HG02938 (cell line): Measurements from ENCODE around the gene STAT4.

Source experiments
- ATAC-seq: cut with Tn5 transposase; IDR thresholded peaks from one replicate; pipeline ENCODE4 v1.9.1; 2021; ENCODE audit warnings: mild to moderate bottlenecking, moderate library complexity; ENCODE audit not compliant: unreplicated experiment

STAT4 gene

GRCh38 chr2:191150600-191151330, at the start of gene STAT4:
Gene STAT4, minus strand, starts transcription at chr2:191150994. Its CDS starts 2,791 bp downstream, at chr2:191148203.
- ATAC-seq: peak; percentile 92

GRCh38 chr2:191199929-191200512, 49.2 kb upstream of the STAT4 start:
- ATAC-seq: no peak

GRCh38 chr2:191198271-191198670, 47.5 kb upstream of the STAT4 start:
- no peak for ATAC-seq

- ATAC-seq: no peak
Observed at GRCh38 chr2:191197096-191197495, 46.3 kb upstream of the STAT4 start.

- ATAC-seq: no peak
Observed at GRCh38 chr2:191195021-191195420, 44.2 kb upstream of the STAT4 start.

- ATAC-seq: no peak
Observed at GRCh38 chr2:191190861-191191552, 40.2 kb upstream of the STAT4 start.

- no peak for ATAC-seq
Observed at GRCh38 chr2:191190435-191190834, 39.6 kb upstream of the STAT4 start.

- no peak for ATAC-seq
Observed at GRCh38 chr2:191189112-191189635, 38.4 kb upstream of the STAT4 start.

GRCh38 chr2:191188550-191189093, 37.8 kb upstream of the STAT4 start:
- no peak for ATAC-seq

GRCh38 chr2:191187105-191187829, 36.5 kb upstream of the STAT4 start:
- no peak for ATAC-seq

- ATAC-seq: no peak
Observed at GRCh38 chr2:191184457-191184856, 33.7 kb upstream of the STAT4 start.

GRCh38 chr2:191183516-191183915, 32.7 kb upstream of the STAT4 start:
- no peak for ATAC-seq

- no peak for ATAC-seq
Observed at GRCh38 chr2:191183081-191183480, 32.3 kb upstream of the STAT4 start.

GRCh38 chr2:191180713-191181112, 29.9 kb upstream of the STAT4 start:
- no peak for ATAC-seq

GRCh38 chr2:191180276-191180675, 29.5 kb upstream of the STAT4 start:
- ATAC-seq: no peak

GRCh38 chr2:191178806-191179514, 28.2 kb upstream of the STAT4 start:
- ATAC-seq: no peak

GRCh38 chr2:191177751-191178736, 27.2 kb upstream of the STAT4 start:
- no peak for ATAC-seq

GRCh38 chr2:191176801-191177438, 26.1 kb upstream of the STAT4 start:
- no peak for ATAC-seq

GRCh38 chr2:191176305-191176704, 25.5 kb upstream of the STAT4 start:
- ATAC-seq: no peak
